COLO829 (cell line): ENCODE results near the gene NPLOC4.
"Not testable (repeated sequence)": the region's sequence is repeated elsewhere in the genome, so short reads cannot be mapped to it uniquely, and the experiment has no call there.

Source experiments
- DNase-seq: peaks from one replicate; pipeline ENCODE4 v3.0.0; 2012; ENCODE audit warnings: low spot score

Gene NPLOC4

GRCh38 chr17:81636505-81637288 lies at the start of gene NPLOC4, which contains the start of gene TSPAN10:
Gene NPLOC4, minus strand, starts transcription at chr17:81637112. Its CDS starts 182 bp downstream, at chr17:81636930.
Gene TSPAN10, plus strand, starts transcription at chr17:81637196. Its CDS starts 5,217 bp downstream, at chr17:81642413.
- DNase-seq = peak; percentile 98

GRCh38 chr17:81686614-81687013 lies 49.7 kb upstream of the NPLOC4 start:
- no peak for DNase-seq

GRCh38 chr17:81685108-81685507 lies 48.2 kb upstream of the NPLOC4 start:
- peak; percentile 54 for DNase-seq

GRCh38 chr17:81684442-81684911 lies 47.6 kb upstream of the NPLOC4 start:
- no peak for DNase-seq

GRCh38 chr17:81683584-81684441 lies 46.9 kb upstream of the NPLOC4 start, which contains the start of the genes ARL16 and HGS:
Gene ARL16, minus strand, starts transcription at chr17:81683797. Its CDS starts 44 bp downstream, at chr17:81683753.
Gene HGS, plus strand, starts transcription at chr17:81684011. Its CDS starts 56 bp downstream, at chr17:81684067.
- DNase-seq = peak; percentile 99

GRCh38 chr17:81683208-81683583 lies 46.3 kb upstream of the NPLOC4 start:
- no peak for DNase-seq

- DNase-seq = no peak
These were observed 45.8 kb upstream of the NPLOC4 start for GRCh38 chr17:81682565-81683207.

- DNase-seq = no peak
These were observed 44.8 kb upstream of the NPLOC4 start for GRCh38 chr17:81681672-81682071.

- no peak for DNase-seq
These were observed 43.2 kb upstream of the NPLOC4 start for GRCh38 chr17:81680150-81680549.

- no peak for DNase-seq
These were observed 40.0 kb upstream of the NPLOC4 start for GRCh38 chr17:81676906-81677305.

GRCh38 chr17:81675515-81676221 lies 38.8 kb upstream of the NPLOC4 start:
- DNase-seq = not testable (repeated sequence)

- DNase-seq = no peak
These were observed 36.8 kb upstream of the NPLOC4 start for GRCh38 chr17:81673561-81674258.

- DNase-seq = no peak
These were observed 36.0 kb upstream of the NPLOC4 start for GRCh38 chr17:81672954-81673353.

- DNase-seq = no peak
These were observed 35.6 kb upstream of the NPLOC4 start for GRCh38 chr17:81672504-81672903.

GRCh38 chr17:81667754-81668153 lies 30.8 kb upstream of the NPLOC4 start:
- no peak for DNase-seq

GRCh38 chr17:81666342-81667191 lies 29.7 kb upstream of the NPLOC4 start, which contains the start of the genes CCDC137 and OXLD1:
Gene CCDC137, plus strand, starts transcription at chr17:81666737. Its CDS starts 30 bp downstream, at chr17:81666767.
Gene OXLD1, minus strand, starts transcription at chr17:81666605. Its CDS starts 28 bp downstream, at chr17:81666577.
- peak; percentile 87 for DNase-seq

GRCh38 chr17:81666092-81666341 lies 29.1 kb upstream of the NPLOC4 start:
- no peak for DNase-seq

GRCh38 chr17:81665205-81666091 lies 28.5 kb upstream of the NPLOC4 start:
- DNase-seq = no peak

GRCh38 chr17:81664051-81664470 lies 27.1 kb upstream of the NPLOC4 start:
- no peak for DNase-seq
